Stimulated activated CD8-positive, alpha-beta memory T cell treated with anti-CD3 and anti-CD28 coated beads, Interleukin-4, amount 100 ng/mL, for 1 hour (primary cell): Measurements from ENCODE around the gene MDM1.

Source experiments
- DNase-seq, 2 donors: peaks; one replicate each; pipeline ENCODE4 v3.0.0-alpha.2; 2020; ENCODE audit warnings: low read depth in 2 of 2, low spot score in 1 of 2

The MDM1 gene

DNA sequence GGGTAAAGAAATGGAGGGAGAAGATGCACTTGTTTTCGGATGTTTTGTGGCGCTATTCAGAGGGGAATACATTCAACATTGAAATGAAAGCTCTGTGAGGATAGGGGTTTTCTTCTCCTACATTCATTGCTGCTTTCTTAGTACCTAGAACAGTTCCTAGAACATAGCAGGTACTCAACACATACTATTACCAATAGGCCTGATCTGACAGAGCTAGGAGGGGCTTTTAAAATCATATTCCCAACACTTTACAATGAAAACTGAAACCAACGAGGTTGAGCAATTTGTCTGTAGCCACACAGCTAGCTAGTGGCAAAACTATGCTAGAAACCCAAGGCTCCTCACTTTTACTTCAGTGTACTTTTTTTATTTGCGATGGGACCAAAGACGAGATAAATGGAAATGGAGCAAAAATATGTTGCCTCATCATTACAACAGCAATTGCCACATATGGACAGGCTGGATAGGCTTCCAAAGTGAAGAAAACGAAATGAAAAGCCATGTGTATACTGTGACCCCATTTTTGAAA is 55.7 kb downstream of the MDM1 start:
- no peak for DNase-seq

DNA sequence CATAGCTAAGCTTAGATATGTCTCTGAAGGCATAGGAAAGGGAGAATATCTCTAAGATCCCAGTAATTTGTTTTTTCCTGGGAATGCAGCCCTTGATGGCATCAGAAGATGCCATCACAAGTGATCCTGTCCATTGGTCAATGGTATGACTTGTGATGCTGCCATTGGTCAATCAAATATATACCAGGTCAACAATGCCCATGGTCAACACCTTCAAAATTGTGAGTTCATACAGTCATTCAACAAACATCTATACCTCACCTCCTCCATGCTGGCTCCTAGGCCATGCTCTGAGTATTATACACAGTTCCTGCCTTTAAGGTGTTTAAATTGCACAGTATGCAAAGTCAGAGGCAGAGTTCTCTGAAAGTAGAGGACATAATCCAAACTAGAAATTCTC is 59.4 kb downstream of the MDM1 start:
- DNase-seq: no peak

DNA sequence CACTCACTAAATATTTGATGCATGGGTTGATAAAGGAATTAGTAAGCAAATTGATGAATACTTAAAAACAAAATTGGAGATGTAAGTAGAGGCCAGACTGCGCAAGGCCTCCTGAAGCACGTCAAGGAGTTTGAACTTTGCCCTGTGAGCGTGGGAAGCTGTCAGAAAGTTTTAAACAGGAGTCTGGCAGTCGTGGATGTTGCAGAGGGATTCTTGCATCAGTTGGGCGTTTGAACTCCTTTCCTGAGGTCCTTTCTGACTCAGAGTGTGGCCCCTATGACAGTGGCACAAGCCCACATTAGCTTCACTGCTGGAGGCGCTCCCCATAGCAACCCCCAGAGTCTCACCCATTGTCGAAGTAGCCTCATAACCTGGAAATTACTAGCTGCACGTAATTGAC is 60.8 kb downstream of the MDM1 start:
- no peak for DNase-seq

DNA sequence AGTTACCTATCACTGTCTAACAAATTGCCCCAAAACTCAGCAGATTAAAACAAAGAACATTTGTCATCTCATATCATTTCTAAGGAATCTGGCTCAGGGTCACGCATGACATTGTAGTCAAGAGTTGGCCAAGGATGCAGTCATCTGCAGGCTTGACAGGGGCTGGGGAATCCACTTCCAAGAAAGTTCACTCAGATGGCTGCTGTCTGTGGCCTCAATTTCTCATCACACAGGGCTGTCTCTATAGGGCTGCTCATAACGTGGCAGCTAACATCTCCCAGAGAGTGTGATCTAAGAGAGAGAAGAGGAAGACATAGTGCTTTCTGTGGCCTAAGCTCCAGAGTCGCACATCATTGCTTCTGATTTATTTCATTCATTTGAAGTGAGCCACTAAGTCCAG is 61.8 kb downstream of the MDM1 start:
- DNase-seq: no peak

DNA sequence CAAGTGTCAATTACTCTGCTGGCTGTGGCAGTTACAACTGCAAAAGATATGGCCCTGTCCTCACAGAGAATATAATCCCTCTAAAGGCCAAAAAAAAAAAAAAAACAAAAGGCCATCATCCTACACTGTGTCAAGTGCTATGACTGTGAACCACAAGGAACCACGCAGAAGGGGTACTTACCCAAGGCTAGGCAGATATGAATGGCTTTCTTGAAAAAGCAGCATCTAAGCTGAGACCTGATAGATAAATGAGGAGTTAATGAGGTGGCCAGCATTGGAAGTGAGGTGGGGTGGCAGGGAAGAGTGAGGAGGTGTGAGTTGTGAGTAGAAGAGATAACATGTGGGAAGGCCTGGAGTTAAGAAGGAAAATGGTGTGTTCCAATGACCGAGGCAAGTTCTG is 62.4 kb downstream of the MDM1 start:
- DNase-seq: no peak

DNA sequence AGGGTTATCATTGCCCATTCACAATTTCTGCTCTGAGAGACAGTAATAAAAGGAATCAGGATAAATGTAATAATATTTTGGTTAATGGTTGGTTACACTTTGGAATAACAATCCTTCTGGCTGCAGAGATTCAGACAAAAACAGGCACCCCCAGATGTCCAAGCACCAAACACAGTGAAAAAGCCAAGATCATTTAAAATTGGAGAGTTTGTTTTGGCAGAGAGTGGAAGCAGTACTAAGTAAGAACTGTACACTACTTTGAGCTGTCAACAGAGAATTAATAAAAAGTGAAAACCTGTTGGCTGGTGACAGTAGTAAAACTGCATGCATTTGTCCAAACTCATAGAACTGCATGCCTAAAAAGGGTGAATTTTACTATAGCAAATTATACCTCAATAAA is 63.2 kb downstream of the MDM1 start:
- DNase-seq: no peak

DNA sequence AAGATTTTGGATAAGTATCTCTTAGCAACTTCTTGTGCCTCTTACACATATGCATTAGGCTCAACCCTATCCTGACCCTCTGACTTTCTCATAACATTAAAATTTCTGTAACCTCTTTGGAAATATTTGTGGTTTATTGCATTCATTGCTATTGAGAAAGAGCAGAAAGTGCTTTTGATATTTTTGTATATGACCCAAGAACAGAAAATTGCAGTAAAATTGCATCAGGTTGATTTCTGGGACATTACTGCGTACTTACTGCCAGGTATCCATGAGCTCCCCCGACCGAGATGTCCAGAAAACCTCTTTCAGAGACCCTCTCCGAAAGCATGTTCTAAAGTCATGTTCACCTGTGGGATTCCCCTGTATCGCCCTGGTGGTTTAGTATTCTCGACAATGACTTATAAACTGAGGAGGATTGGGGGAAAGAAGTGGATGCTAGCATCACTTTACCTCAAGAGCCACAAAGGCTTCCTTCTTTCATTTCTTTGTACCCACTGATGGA is 64.2 kb downstream of the MDM1 start:
- DNase-seq: no peak

DNA sequence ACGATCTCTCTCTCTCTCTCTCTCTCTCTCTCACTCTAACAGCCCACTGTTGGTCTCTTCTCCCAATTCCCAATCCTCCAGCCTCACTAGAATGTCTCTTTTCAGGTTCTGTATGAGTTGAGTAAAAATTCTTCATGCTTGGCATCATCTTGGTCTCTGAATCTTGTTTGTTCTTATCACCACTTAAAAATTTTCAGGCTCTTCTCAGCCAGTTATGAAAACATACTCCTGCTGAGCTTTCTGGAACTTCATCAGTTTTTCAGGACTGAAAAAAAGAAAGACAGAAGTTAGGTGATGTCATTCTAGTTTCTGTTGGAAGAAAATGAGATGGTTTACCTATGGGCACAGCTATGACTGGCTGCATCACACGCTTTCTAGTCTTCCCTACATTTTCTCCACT is 67.3 kb downstream of the MDM1 start:
- DNase-seq: no peak

DNA sequence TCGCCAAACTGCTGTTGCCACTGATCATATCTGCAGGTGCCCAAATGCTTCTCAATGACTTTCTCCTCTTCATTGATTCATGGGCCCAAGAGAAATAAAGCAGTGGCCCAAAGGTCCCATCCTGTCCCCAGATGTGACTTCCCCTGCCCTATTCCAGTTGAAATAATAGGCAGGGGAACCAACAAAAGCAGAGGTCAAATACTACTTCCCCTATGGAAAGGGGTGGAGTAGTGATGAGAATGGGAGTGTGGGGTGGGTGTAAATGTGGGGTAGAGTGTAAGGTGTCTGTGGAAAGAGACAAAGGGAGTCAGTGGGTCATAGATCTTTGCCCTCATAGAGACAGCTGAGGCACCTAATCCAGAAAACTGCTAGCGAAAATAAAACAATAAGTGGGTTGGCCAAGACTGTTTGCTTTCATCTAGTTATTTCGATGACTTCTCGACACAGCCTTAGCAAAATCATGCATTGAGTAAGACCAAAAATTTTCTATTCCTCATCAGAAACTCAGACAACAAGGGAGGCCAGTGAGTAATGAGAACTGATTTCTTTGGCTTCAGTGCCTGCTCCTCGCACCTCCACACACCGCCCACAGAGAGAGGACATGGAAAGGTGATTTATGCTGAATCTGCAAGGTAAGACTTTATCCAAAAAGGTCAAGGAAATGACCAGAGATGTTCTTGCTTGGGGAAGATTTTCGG is 67.9 kb downstream of the MDM1 start:
- DNase-seq: no peak

DNA sequence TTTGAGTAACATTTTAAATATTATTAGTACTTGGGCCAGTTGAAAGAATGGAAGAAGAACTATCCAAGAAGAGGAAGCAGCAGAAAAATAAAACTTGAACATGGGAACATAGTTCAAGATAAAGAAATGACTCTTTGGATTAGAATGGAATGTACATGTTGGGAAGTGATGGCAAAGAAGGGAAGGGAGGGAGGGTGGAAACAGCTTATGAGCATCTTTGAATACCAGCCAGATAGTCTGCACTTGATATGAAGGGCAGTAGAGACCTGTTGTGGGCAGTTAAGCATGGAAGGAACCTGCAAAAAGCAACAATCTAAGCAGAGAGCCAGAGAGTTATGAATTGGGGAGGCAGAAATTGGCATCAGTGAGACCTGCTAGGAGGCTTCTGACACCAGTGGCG is 68.8 kb downstream of the MDM1 start:
- no peak for DNase-seq

DNA sequence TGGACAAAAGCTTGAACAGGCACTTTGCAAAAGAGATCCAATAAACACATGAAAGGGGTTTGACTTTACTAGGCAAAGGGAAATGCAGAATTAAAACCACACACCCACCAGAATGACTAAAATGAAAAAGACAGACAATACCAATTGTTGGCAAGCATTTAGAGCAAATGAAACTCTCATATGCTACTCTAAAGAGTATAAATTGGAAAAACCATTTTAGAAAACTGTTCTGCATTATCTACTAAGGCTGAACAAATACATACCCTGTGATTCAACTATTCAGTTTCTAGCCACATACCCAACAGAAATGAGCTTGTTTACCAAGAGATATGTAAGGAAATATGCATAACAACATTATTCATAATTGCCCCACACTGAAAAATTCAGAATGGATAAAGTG is 70.3 kb downstream of the MDM1 start:
- no peak for DNase-seq

DNA sequence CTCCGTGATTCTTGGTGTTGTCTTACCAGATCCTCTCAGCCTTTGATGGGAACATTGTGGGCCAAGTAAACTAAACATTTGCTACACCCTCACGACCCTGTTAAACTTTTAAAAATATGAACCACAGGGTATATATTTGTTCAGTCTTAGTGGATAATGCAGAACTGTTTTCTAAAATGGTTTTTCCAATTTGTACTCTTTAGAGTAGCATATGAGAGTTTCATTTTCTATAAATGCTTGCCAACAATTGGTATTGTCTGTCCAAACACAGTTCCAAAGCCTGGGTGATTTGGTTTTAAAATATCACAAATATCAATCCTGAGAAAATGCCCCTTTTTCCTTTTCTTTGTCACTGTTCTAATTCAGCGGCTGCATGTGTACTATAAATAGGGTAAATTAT is 72.0 kb downstream of the MDM1 start:
- no peak for DNase-seq

DNA sequence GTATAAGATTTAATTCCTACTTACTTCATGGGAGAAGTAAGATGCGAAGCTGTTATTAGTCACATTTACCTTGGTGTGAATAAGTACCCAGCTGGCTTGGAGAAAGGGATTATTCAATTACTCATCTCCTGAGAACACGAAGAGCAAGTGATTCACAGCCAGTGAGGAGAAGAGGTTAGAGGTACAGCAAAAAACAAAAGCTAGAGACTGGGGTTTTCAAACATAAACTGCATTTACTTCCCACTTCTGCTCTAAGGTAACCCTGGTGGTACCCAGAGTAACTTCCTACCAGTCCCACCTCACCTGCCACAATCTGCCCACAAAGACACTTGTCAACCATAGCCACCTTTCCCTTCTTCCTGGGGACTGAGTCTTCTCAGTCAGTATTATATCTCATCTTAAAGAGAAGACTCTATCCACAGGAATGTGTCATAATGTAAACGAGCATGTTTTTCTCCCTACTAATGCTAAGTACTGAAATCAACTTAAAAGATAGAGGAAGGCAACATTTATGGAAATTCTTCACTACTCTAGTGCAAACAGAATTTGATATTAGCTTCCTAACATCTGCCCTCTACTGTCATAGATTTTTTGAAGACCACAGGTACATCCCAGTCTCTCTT is 72.7 kb downstream of the MDM1 start:
- no peak for DNase-seq

DNA sequence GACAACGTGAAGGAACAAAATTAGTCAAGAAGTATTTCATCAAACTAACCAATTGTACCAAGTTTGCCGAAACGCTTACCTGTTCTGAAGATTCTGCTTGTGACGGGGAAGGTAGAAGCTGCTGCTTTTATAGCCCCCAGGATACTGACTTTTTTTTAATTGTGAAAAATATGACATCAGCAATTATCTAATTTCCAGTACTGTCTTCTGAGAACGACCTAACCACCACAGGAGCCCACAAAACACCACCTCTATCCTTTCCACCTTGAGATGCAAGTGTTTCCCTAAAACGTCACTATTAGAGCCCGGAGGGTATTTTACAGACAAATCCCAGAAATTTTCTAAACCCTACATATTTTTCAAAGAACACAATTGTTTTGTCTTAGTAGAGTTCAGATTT is 78.7 kb downstream of the MDM1 start, which contains the start of gene IL22:
IL22 (minus strand) TSS at position 101 of the 400 bp plus-strand sequence. CDS start 156 bp downstream, outside the sequence.
- no peak for DNase-seq

DNA sequence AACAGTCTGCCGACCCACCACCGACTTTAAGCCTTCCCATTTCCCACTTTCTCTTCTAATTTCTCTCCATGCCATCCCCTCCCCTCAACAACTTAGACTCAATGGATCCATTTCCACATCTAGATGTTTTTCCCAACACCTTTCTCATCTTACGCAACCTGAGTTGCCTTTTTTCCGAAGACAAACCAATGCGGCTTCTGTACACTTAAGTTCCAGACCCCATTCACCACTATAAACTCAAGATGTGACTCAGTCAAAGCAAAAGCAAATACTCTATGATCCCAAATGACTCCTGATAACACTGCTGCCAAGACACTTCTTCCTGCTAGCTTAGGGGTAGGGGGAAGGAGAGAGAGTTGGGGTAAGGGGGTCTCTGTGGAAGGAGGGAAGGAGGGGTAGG is 80.1 kb downstream of the MDM1 start:
- DNase-seq: no peak

DNA sequence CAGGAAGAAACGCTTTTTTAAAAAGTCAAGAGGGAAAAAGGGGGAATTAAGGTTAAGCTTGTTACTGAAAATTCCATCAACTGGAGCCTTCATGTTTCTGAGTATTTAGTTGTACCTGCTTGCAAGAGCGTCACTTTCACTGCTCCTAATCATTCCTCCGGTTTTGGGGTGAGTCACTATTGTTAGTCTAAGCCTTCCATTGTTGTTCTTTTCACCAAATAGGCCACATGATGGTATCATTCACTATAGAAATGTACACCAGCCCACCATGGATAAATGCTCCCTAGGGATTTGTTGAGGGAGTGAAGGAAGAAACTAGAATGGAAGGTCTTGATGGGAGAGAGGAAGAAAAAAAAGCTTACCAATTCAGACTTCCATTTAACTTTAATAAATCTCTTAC is 81.7 kb downstream of the MDM1 start:
- DNase-seq: no peak

DNA sequence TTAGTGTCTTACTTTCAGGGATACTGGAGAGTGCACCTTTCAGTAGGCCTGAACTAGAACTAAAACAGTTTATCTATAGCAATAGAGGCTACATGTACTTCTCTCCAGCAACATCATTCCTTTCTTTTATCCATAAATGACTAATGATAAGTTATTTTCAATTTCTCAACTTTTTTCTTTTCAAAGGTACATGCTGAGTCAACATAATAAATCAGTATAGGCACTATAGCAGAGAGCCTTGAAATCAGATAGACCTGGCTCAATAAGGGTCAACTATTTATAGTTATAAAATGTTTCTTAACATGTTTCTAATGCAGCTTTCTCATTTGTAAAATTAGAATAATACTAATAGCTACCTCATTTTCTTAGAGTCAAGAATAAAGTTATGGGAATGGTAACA is 84.4 kb downstream of the MDM1 start:
- no peak for DNase-seq

DNA sequence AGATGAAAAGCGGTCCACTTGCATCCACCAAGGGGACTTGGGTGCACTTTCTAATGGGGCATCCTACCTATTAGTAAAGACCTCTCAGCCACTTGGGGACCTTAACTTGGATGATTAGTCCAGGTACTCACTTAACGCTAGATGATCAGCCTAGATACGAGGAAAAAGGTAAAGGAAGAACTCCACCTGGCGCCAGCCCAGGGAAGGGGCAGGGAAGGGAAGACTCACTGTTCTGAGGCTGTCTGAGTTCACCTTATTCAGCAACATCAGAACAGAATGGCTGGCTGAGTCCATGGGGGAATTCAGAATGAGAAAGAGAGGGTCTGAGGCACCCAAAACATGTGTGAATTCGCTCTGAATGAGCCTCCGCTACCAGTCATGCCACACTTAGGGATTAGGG is 85.8 kb downstream of the MDM1 start:
- no peak for DNase-seq

DNA sequence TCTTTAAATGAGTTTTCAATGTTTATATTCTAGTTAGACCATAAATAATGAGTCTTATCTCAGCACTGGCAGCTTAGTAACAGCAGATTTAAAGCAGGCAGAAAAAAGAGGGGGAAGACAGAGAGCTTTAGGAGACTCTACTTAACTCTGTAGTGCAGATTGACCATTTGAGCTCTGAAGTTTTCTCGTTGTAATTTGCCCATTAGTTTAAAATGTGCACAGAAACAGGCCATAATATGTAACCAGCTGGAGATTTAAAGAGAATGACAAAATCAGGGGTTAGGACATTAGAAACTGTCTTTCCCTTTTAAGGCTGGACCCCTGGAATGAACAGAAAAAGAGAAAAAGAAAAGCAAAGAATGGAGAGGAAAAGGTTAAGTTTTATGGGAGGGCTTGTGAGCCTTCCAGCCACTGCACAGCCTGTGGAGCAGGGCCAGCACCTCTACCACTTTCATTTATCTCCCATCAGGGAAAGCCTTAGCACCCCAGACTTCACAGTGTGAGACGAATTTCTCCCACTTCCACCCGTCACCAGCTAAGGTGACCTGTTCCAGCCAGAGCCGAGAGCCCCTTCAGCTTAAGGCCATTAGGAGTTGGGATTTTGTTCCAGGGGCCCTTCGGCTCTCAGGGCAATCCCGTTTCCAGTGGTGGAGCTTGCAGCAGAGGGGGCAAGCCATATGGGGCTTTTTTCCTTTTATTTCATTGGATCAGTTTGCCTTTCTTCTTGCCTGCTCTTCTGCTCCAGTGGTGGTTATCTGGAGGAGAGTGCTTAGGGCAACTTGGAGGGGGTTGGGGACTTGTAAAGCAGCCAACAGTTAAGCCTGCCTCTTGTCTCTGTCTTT is 86.8 kb downstream of the MDM1 start:
- no peak for DNase-seq
